ENCODE data around the gene LYRM9.
"Not testable (repeated sequence)": the region's sequence is repeated elsewhere in the genome, so short reads cannot be mapped to it uniquely, and the experiment has no call there.

The LYRM9 gene

DNA sequence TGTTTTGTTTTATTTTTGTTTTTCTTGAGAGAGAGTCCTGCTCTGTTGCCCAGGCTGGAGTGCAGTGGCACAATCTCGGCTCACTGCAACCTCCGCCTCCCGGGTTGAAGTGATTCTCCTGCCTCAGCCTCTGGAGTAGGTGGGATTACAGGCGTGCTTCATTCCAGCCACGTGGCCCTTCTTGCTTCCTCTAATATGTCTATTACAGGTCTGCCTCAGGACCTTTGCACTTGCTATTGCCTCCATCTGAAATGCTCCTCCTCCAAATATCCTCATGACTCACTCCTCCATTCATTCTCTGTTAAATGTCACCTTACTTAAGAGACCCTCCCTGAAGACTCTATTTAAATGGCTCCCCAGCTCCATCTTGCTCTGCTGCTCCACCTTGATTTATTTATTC is 39.0 kb downstream of the LYRM9 start:
- Histone ChIP-seq H3K27me3 (ENCODE audit: low read depth) (peaks cover 6% of the 10 kb centered on the region), H3K9me3 (no peaks in the 10 kb centered on the region), H3K4me1 (no peaks in the 10 kb centered on the region), H3K36me3 (replicated peaks) (no peaks in the 10 kb centered on the region), H3K4me3 (no peak overlapping the region)
- in situ Hi-C loops (cut with MboI; ENCODE audit: low sequenced_read_pairs) = loop anchor here (25.0 kb wide), 1 partner anchor 167 kb away; no protein-coding TSS in a partner anchor
- no peak for DNase-seq (ENCODE audit: low spot score in 2 of 2)

GRCh38 chr17:27853091-27853490 is 40.1 kb downstream of the LYRM9 start:
- peaks cover 6% of the 10 kb centered on the region for H3K27me3 ChIP-seq (ENCODE audit: low read depth)
- no peaks in the 10 kb centered on the region for H3K9me3 ChIP-seq
- H3K4me1 ChIP-seq = no peaks in the 10 kb centered on the region
- DNase-seq (ENCODE audit: low spot score in 2 of 2) = no peak
- H3K36me3 ChIP-seq (replicated peaks) = no peaks in the 10 kb centered on the region
- in situ Hi-C loops (cut with MboI; ENCODE audit: low sequenced_read_pairs) = loop anchor here (25.0 kb wide), 1 partner anchor 166 kb away; no protein-coding TSS in a partner anchor
- no peak overlapping the region for H3K4me3 ChIP-seq

GRCh38 chr17:27849474-27850185 is 43.5 kb downstream of the LYRM9 start:
- Histone ChIP-seq H3K4me1 (no peaks in the 10 kb centered on the region), H3K27me3 (ENCODE audit: low read depth) (no peaks in the 10 kb centered on the region; the same call in 1 of the 2 replicates), H3K9me3 (no peaks in the 10 kb centered on the region), H3K4me3 (no peak overlapping the region), H3K36me3 (replicated peaks) (no peaks in the 10 kb centered on the region)
- in situ Hi-C loops (cut with MboI; ENCODE audit: low sequenced_read_pairs) = loop anchor here (25.0 kb wide), 2 partner anchors 162 to 612 kb away; no protein-coding TSS in a partner anchor
- DNase-seq (ENCODE audit: low spot score in 2 of 2) = no peak

GRCh38 chr17:27848931-27849330 is 44.2 kb downstream of the LYRM9 start:
- no peaks in the 10 kb centered on the region for H3K36me3 ChIP-seq (replicated peaks)
- H3K9me3 ChIP-seq = no peaks in the 10 kb centered on the region
- no peak overlapping the region for H3K4me3 ChIP-seq
- H3K27me3 ChIP-seq (ENCODE audit: low read depth) = no peaks in the 10 kb centered on the region; the same call in 1 of the 2 replicates
- in situ Hi-C loops (cut with MboI; ENCODE audit: low sequenced_read_pairs) = loop anchor here (25.0 kb wide), 1 partner anchor 612 kb away; no protein-coding TSS in a partner anchor
- no peaks in the 10 kb centered on the region for H3K4me1 ChIP-seq
- peak in 1 of 2 experiments; percentile 32 for DNase-seq (ENCODE audit: low spot score in 2 of 2)

- H3K36me3 ChIP-seq (replicated peaks); H3K4me3 ChIP-seq; H3K9me3 ChIP-seq; H3K27me3 ChIP-seq (ENCODE audit: low read depth); DNase-seq (ENCODE audit: low spot score in 2 of 2); H3K4me1 ChIP-seq: not testable (repeated sequence)
- in situ Hi-C loops (cut with MboI; ENCODE audit: low sequenced_read_pairs) = loop anchor here (25.0 kb wide), 1 partner anchor 610 kb away; no protein-coding TSS in a partner anchor
Measured at GRCh38 chr17:27846808-27847307, 46.3 kb downstream of the LYRM9 start.

- H3K27me3 ChIP-seq (ENCODE audit: low read depth) = no peaks in the 10 kb centered on the region; the same call in 1 of the 2 replicates
- H3K9me3 ChIP-seq = no peaks in the 10 kb centered on the region
- DNase-seq (ENCODE audit: low spot score in 2 of 2) = no peak
- in situ Hi-C loops (cut with MboI; ENCODE audit: low sequenced_read_pairs) = loop anchor here (25.0 kb wide), 1 partner anchor 609 kb away; no protein-coding TSS in a partner anchor
- H3K4me3 ChIP-seq = no peak overlapping the region
- no peaks in the 10 kb centered on the region for H3K4me1 ChIP-seq
- H3K36me3 ChIP-seq (replicated peaks) = no peaks in the 10 kb centered on the region
Measured at GRCh38 chr17:27846042-27846655, 47.0 kb downstream of the LYRM9 start.

GRCh38 chr17:27845264-27846041 is 47.7 kb downstream of the LYRM9 start:
- H3K4me1 ChIP-seq = no peaks in the 10 kb centered on the region
- in situ Hi-C loops (cut with MboI; ENCODE audit: low sequenced_read_pairs) = loop anchor here (25.0 kb wide), 1 partner anchor 608 kb away; no protein-coding TSS in a partner anchor
- H3K27me3 ChIP-seq (ENCODE audit: low read depth) = no peaks in the 10 kb centered on the region; the same call in 1 of the 2 replicates
- no peak for DNase-seq (ENCODE audit: low spot score in 2 of 2)
- no peak overlapping the region for H3K4me3 ChIP-seq
- no peaks in the 10 kb centered on the region for H3K36me3 ChIP-seq (replicated peaks)
- H3K9me3 ChIP-seq = no peaks in the 10 kb centered on the region

- no peaks in the 10 kb centered on the region for H3K4me1 ChIP-seq
- DNase-seq (ENCODE audit: low spot score in 2 of 2) = no peak
- in situ Hi-C loops (cut with MboI; ENCODE audit: low sequenced_read_pairs) = loop anchor here (25.0 kb wide), 1 partner anchor 603 kb away; no protein-coding TSS in a partner anchor
- H3K36me3 ChIP-seq (replicated peaks) = no peaks in the 10 kb centered on the region
- H3K9me3 ChIP-seq = no peaks in the 10 kb centered on the region
- H3K27me3 ChIP-seq (ENCODE audit: low read depth) = no peaks in the 10 kb centered on the region
- H3K4me3 ChIP-seq = no peak overlapping the region
Measured at GRCh38 chr17:27840688-27841087, 52.5 kb downstream of the LYRM9 start.

GRCh38 chr17:27840406-27840678 is 52.8 kb downstream of the LYRM9 start:
- not testable (repeated sequence) for H3K4me1 ChIP-seq; H3K9me3 ChIP-seq; H3K36me3 ChIP-seq (replicated peaks); DNase-seq (ENCODE audit: low spot score in 2 of 2); H3K4me3 ChIP-seq; H3K27me3 ChIP-seq (ENCODE audit: low read depth)
- in situ Hi-C loops (cut with MboI; ENCODE audit: low sequenced_read_pairs) = loop anchor here (25.0 kb wide), 1 partner anchor 603 kb away; no protein-coding TSS in a partner anchor

GRCh38 chr17:27839571-27840405 is 53.4 kb downstream of the LYRM9 start:
- DNase-seq (ENCODE audit: low spot score in 2 of 2); H3K4me1 ChIP-seq; H3K36me3 ChIP-seq (replicated peaks); H3K9me3 ChIP-seq; H3K4me3 ChIP-seq; H3K27me3 ChIP-seq (ENCODE audit: low read depth): not testable (repeated sequence)
- in situ Hi-C loops (cut with MboI; ENCODE audit: low sequenced_read_pairs) = loop anchor here (25.0 kb wide), 1 partner anchor 602 kb away; no protein-coding TSS in a partner anchor

DNA sequence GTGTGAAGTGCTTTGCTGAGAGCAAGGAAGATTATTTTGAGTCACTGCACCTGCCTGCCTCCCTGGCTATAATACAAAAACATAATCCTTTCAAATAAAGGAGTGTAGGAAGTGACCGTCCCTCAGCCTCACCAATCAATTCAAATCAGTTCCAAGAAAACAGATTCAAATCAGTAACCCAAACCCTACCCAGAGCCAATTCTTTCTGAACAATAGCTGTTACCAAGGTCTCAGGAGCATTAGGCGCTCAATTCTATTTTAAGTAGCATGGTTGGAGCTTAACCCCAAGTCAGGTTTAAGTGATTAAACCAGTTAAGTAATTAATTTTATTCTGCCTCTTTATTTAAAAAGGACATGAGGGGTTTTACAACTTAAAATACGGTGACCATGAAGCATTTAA is 54.6 kb downstream of the LYRM9 start:
- H3K9me3 ChIP-seq; H3K4me3 ChIP-seq; H3K36me3 ChIP-seq (replicated peaks); H3K4me1 ChIP-seq; H3K27me3 ChIP-seq (ENCODE audit: low read depth): not testable (repeated sequence)
- in situ Hi-C loops (cut with MboI; ENCODE audit: low sequenced_read_pairs) = loop anchor here (25.0 kb wide), 1 partner anchor 601 kb away; no protein-coding TSS in a partner anchor
- peak; percentile 10 to 36 for DNase-seq (ENCODE audit: low spot score in 2 of 2)

- not testable (repeated sequence) for DNase-seq (ENCODE audit: low spot score in 2 of 2); H3K36me3 ChIP-seq (replicated peaks); H3K9me3 ChIP-seq; H3K27me3 ChIP-seq (ENCODE audit: low read depth); H3K4me3 ChIP-seq; H3K4me1 ChIP-seq
- in situ Hi-C loops (cut with MboI; ENCODE audit: low sequenced_read_pairs) = loop anchor here (25.0 kb wide), 1 partner anchor 600 kb away; no protein-coding TSS in a partner anchor
Measured at GRCh38 chr17:27837769-27838168, 55.4 kb downstream of the LYRM9 start.

- Histone ChIP-seq H3K4me1 (no peaks in the 10 kb centered on the region), H3K4me3 (no peak overlapping the region), H3K9me3 (no peaks in the 10 kb centered on the region), H3K27me3 (ENCODE audit: low read depth) (no peaks in the 10 kb centered on the region), H3K36me3 (replicated peaks) (no peaks in the 10 kb centered on the region)
- no peak for DNase-seq (ENCODE audit: low spot score in 2 of 2)
- in situ Hi-C loops (cut with MboI; ENCODE audit: low sequenced_read_pairs) = loop anchor here (25.0 kb wide), 1 partner anchor 599 kb away; no protein-coding TSS in a partner anchor
Measured at GRCh38 chr17:27836651-27837050, 56.5 kb downstream of the LYRM9 start.

Data from HAP-1 (cell line).